Activated CD8-positive, alpha-beta memory T cell treated with anti-CD3 and anti-CD28 coated beads for 24 hours (primary cell): ENCODE data around the gene PHYKPL.

ENCODE experiments used
- DNase-seq: peaks from one replicate; pipeline ENCODE4 v3.0.0-alpha.2; 2020

Gene PHYKPL

GRCh38 chr5:178182158-178182876 lies 50.3 kb downstream of the PHYKPL start:
- no peak for DNase-seq

GRCh38 chr5:178180141-178180863 lies 52.3 kb downstream of the PHYKPL start:
- DNase-seq: no peak

DNA sequence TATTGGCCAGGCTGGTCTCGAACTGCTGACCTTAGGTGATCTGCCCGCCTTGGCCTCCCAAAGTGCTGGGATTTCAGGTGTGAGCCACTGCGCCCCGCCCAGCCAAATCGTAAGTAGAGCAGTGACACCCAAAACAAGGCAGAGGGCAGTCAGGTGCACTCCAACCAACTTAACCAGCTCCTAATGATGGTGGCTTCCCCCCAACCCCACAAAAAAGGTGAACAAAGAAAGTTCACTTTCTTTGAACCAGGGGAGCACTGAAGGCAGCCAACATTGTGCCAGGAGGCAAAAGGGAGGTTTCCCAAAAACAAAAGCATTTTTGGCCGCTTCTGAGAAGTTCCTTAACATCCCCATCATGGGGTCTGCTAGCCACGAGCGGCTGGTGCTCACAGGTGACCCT lies 55.0 kb downstream of the PHYKPL start:
- no peak for DNase-seq

DNA sequence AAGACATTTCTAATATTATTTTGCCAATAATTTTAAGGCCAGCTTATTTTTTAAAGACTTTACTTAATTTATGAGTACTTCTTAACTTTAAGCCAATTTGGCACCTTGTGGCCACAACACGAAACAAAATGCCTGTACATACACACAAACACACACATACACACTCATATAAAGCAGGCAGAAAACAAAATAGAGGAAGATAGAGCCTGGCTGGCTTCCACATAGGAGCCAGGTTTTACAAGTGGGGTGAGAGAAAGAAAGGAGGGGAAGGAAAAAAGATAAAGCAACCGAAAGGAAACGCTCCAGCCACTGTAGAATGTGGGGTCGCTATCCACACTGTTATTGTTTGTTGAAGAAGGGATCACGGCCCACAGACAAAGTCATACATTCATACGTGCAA lies 55.8 kb downstream of the PHYKPL start:
- no peak for DNase-seq

GRCh38 chr5:178174456-178174855 lies 58.1 kb downstream of the PHYKPL start:
- no peak for DNase-seq

DNA sequence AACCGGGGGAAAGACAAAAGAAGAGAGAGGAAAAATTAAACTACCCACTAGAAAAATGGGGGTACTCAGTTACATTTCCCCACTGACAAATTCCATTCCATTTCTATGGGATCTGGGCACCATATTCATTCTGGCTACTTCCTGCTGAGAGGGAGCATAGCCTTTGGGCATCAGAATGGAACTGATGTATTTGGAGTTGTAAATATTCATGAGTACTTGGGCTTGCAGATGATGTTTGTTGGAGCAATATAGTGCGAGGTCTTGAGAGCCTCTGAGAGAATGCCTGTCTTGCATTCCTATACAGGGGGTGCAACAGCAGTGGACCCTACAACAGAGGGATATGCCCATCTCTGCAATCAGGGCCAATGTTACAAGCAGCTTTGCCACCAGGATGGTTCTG lies 62.1 kb downstream of the PHYKPL start:
- no peak for DNase-seq

DNA sequence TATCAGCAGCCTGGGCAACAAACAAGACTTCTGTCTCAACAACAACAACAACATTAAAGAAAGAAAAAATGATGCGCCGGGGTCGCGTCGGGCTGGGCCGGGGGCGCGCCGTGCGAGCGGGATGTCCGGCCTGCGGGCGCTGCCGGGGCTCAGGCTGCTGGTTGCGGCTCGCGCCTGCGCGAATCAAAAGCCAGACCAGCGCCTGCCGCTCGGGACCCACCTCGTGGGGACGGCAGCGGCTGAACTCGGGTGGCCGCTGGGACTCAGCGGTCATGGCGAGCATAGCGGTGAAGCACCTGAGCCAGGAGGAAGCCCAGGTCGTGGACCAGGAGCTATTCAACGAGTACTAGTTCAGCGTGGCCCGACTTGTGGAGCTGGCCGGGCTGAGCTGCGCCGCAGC lies 67.0 kb downstream of the PHYKPL start:
- DNase-seq: no peak

GRCh38 chr5:178163772-178164735 lies 68.5 kb downstream of the PHYKPL start:
- DNase-seq: peak; percentile 100

DNA sequence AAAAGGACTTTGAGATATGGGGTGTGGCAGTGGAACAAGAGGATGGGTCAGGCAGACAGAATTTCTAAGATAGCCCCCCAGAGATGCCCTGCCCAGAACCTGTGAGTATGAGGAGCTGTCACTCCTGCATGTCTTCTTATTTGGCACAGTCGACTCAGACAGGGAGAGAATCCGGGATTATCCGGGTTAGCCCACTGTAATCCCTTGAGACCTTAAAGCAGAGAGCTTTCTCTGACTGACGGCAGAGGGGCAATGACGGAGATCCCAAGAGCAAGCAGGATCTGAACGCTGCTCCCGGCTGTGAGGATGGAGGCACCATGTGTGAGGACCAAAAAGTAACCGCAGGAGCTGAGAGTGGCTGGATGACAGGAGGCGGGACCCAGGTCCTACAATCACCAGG lies 70.1 kb downstream of the PHYKPL start:
- DNase-seq: no peak

DNA sequence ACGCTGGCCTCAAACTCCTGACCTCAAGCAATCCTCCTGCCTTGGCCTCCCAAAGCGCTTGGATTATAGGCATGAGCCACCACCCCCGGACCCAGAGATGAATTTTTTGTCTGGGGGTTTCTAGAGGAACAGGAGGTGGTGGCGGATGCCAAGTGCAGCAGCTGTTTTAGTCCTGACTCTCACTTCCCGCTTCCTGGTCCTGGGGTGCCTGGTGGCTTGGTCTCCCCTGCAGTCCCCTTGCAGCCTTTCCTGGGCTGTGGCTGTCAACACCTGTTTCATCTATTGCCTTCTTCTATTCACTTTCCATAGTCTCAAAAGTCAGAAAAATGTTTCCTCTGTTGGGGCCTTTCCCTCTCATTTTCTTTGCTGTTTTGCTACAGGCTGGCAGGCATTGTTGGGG lies 72.4 kb downstream of the PHYKPL start:
- no peak for DNase-seq
